Colonic mucosa (tissue), 4 donors: Measurements from ENCODE around the gene NLK. TPM values are rescaled to one million over a fixed set of nuclear protein-coding genes. Genes with fewer than 3 reads are reported as not detected.

Experiments
- DNase-seq: peaks from one replicate; pipeline ENCODE4 v3.0.0-alpha.2; 2020
- H3K27ac ChIP-seq: fragments of 200-600 bp; one replicate; pipeline ENCODE4 v1.8.0; 2021
- H3K27me3 ChIP-seq: fragments of 200-600 bp; one replicate; pipeline ENCODE4 v1.8.0; 2021
- H3K36me3 ChIP-seq: fragments of 200-600 bp; one replicate; pipeline ENCODE4 v1.8.0; 2021
- H3K4me1 ChIP-seq: fragments of 200-600 bp; one replicate; pipeline ENCODE4 v1.8.0; 2021; ENCODE audit warnings: mild to moderate bottlenecking
- H3K4me3 ChIP-seq: fragments of 200-600 bp; one replicate; pipeline ENCODE4 v1.8.0; 2021
- H3K9ac ChIP-seq, 2 donors: one replicate each; pipeline ENCODE4 v1.7.0; 2013; ENCODE audit warnings: control low read depth in 2 of 2, low read depth in 2 of 2, low read length in 2 of 2
- H3K9me3 ChIP-seq: fragments of 200-600 bp; one replicate; pipeline ENCODE4 v1.8.0; 2021
- CTCF ChIP-seq: fragments of 200-600 bp; IDR thresholded peaks from one replicate; pipeline ENCODE4 v1.8.0; 2022; ENCODE audit warnings: antibody characterized with exemption, mild to moderate bottlenecking
- intact Hi-C: fragments of 100-400 bp; cut with DNase I; formaldehyde crosslinking; loops from one replicate; pipeline ENCODE4 v1.14.1; 2022
- total RNA-seq, 2 donors: library from RNA; stranded (reverse); fragmentation: NEBNext Ultra II Directional in 1 of 2; extraction: Animal tissue kit (Norgen Biotek cat#: 25700) in 1 of 2; gene quantifications; one replicate each; pipeline ENCODE4 v1.2.1, GENCODE V29; 2021
- donor health status: healthy.
- donor health status: DM: no; HTN: no; CAD: no.
- donor health status: DM: no; HTN: no; CAD: no.

Gene NLK
- total RNA-seq, 2 donors from 2014 or later = 17.2 to 20.9 TPM

DNA sequence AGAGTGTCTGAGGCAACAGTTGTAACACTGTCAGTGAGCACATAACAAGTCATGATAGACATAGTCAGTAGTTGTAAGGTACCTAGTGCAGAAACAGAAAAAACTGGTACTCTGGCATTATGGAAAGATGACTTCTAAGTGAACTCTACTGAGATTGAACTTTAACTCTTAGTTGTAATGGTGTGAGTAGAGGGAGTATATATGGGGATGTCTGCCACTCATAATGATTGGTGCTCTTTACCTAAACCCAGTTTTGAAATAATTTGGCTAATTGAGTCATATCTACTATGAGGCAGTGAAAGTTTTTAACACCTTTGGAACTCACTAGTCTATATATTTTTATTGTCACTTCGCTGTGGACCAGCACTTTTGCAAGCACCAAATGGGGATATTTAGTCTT is 6.6 kb downstream of the NLK start:
- Histone ChIP-seq H3K4me1 (no peaks in the 10 kb centered on the region), H3K9me3 (no peaks in the 10 kb centered on the region), H3K27ac (no peak overlapping the region), H3K9ac (no peak overlapping the region), H3K4me3 (no peak overlapping the region), H3K27me3 (no peaks in the 10 kb centered on the region), H3K36me3 (no peaks in the 10 kb centered on the region)
- no peak for DNase-seq
- intact Hi-C loops = loop anchor here (10.0 kb wide), 1 partner anchor 66 kb away; no protein-coding TSS in a partner anchor
- TF ChIP-seq CTCF = no peak

- Histone ChIP-seq H3K4me3 (no peak overlapping the region), H3K36me3 (no peaks in the 10 kb centered on the region), H3K27ac (no peak overlapping the region), H3K27me3 (no peaks in the 10 kb centered on the region), H3K4me1 (no peaks in the 10 kb centered on the region), H3K9me3 (no peaks in the 10 kb centered on the region), H3K9ac (no peak overlapping the region)
- no peak for TF ChIP-seq CTCF
- DNase-seq = no peak
- intact Hi-C loops = no loop called here
Observed at GRCh38 chr17:28053044-28053670, 10.7 kb downstream of the NLK start.

- intact Hi-C loops = no loop called here
- TF ChIP-seq CTCF = no peak
- no peaks in the 10 kb centered on the region for H3K9me3 ChIP-seq
- H3K27ac ChIP-seq = no peak overlapping the region
- H3K27me3 ChIP-seq = no peaks in the 10 kb centered on the region
- no peak overlapping the region for H3K4me3 ChIP-seq
- DNase-seq = no peak
- H3K4me1 ChIP-seq = no peaks in the 10 kb centered on the region
- H3K36me3 ChIP-seq = no peaks in the 10 kb centered on the region
- H3K9ac ChIP-seq = no peak overlapping the region
Observed at GRCh38 chr17:28053725-28054124, 11.2 kb downstream of the NLK start.

- TF ChIP-seq CTCF = no peak
- intact Hi-C loops = no loop called here
- no peak overlapping the region for H3K9ac ChIP-seq
- H3K4me1 ChIP-seq = no peaks in the 10 kb centered on the region
- no peaks in the 10 kb centered on the region for H3K27me3 ChIP-seq
- H3K36me3 ChIP-seq = no peaks in the 10 kb centered on the region
- no peaks in the 10 kb centered on the region for H3K9me3 ChIP-seq
- no peak for DNase-seq
- H3K4me3 ChIP-seq = no peak overlapping the region
- H3K27ac ChIP-seq = no peak overlapping the region
Observed at GRCh38 chr17:28055546-28056275, 13.2 kb downstream of the NLK start.

- H3K27me3 ChIP-seq = no peaks in the 10 kb centered on the region
- TF ChIP-seq CTCF = no peak
- H3K9ac ChIP-seq = no peak overlapping the region
- no peak overlapping the region for H3K4me3 ChIP-seq
- no peaks in the 10 kb centered on the region for H3K4me1 ChIP-seq
- intact Hi-C loops = no loop called here
- no peak for DNase-seq
- no peak overlapping the region for H3K27ac ChIP-seq
- no peaks in the 10 kb centered on the region for H3K36me3 ChIP-seq
- H3K9me3 ChIP-seq = no peaks in the 10 kb centered on the region
Observed at GRCh38 chr17:28056276-28056620, 13.8 kb downstream of the NLK start.
